HT1080 (cell line): ENCODE data around the gene CTRB2. TPM values are rescaled to one million over a fixed set of nuclear protein-coding genes. Genes with fewer than 3 reads are reported as not detected.
"Not testable (repeated sequence)": the region's sequence is repeated elsewhere in the genome, so short reads cannot be mapped to it uniquely, and the experiment has no call there.

Experiments
- DNase-seq: peaks from one replicate; pipeline ENCODE4 v3.0.0-alpha.2; 2015; ENCODE audit warnings: low read depth
- total RNA-seq: library from RNA; depleted of rRNA; stranded (reverse); fragments of >200 nt; shearing (Covaris generic); gene quantifications from 2 replicates; pipeline ENCODE4 v1.2.3, GENCODE V29; 2014

The CTRB2 gene
- total RNA-seq, 1 experiment from 2014 or later: not detected

- not testable (repeated sequence) for DNase-seq
Measured at GRCh38 chr16:75242436-75243078, 35.6 kb upstream of the CTRB2 start.

- no peak for DNase-seq
Measured at GRCh38 chr16:75241955-75242354, 35.0 kb upstream of the CTRB2 start.

DNA sequence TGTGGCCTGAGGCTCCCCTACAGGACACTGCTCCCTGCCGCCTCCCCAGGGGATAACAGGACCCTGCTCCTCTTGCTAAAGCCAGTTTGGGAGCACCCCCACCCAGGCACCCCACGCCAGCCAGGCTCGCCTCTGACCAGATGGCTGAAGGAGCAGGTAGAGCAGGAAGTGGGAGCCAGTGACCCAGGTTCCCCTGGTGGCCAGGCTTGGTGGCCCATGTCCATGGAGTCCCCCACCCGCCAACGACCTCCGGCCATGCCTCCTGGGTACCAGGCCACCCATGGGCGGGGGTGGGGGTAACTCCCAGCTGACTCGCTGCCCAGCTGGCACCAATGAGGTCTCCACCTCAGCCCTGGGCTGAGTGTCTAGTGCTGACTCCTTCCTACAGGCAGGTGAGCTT, 34.5 kb upstream of the CTRB2 start:
- DNase-seq: no peak

DNA sequence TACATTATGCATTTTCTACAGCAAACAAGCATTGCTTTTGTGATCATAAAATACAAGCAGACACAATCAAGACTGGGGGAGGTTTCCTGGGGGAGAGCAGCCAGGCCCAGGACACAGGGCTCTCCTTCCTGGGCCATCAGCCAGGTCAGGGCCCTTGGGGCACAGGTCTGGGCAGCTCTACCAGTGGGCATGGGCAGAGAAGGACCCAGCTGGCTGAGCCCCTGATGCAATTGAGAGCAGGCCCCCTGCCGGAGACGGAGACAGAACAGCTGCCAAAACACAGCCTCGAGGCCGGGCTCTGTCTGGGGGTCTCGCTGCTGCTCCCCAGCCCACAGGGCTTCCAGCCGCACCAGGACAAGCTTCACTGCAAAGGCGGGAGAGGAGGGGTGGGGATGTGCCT, 33.7 kb upstream of the CTRB2 start:
- DNase-seq: not testable (repeated sequence)

GRCh38 chr16:75239542-75240122, 32.7 kb upstream of the CTRB2 start:
- no peak for DNase-seq

- no peak for DNase-seq
Measured at GRCh38 chr16:75238853-75239541, 32.0 kb upstream of the CTRB2 start.

- DNase-seq: peak; percentile 36
Measured at GRCh38 chr16:75238132-75238852, 31.3 kb upstream of the CTRB2 start.

DNA sequence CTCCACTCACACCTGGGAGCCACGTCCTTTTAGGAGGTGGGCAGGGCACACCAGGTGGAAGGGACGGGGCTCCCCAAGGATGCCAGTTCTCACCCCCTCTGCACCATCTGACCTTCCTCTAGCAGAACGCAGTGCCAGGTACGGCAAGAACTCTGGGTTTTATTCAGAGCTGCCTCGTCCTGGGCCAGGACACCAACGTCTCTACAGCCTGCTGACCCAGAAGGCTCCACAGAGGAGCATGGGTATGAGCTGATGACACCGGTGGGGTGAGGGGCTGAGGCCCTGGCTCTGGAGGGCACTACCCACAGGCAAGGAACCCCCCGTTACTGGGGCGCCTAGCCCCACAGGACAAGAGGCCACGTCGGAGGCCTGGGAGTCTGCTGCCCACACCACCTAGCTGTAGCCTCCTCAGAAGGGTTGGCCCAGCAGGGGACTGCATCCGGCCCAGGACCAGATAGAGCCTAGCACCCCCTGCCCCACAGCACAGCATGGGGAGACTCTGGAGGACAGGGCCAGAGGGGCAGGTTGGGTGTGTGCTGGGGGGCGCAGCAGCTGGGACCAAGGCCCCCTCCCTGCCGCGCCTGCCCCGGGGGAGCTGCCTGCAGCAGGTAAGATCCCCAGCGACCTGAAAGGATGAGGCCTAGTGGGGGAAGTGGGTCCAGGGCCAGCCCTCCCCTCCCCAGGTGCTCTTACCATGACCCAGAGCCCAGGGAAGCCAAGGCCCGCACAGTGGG, 30.6 kb upstream of the CTRB2 start:
- DNase-seq: no peak

DNA sequence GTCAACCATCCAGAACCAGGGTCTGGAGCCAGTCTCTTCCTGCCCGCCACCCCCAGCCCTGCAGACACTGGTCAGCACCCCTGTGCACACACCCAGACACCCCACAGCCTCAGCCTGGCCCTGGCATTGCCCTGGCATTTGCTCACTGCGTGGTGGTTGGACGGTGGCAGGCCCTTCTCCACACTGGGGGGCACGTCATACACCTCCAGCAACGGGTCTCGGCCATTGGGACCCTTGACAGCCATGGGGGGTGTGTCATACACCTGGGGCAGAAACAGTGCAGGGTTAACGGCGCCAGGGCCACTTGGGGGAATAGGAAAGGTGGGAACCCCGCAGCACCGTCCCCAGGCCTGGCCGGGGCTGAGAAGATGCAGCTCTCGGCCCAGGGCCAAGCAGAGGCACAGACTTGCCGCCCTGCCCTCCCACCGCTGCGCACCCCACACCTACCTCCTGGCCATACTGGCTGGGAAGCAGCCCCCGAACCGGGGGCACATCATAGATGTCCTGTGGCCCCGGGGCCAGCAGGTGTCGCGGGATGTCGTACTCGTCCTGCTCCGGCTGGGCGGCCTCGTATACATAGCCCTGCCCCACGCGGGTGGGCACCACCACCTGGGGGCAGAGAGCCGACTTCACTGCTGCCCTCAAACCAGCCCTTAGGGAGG, 29.9 kb upstream of the CTRB2 start:
- no peak for DNase-seq

GRCh38 chr16:75236232-75236631, 29.3 kb upstream of the CTRB2 start:
- DNase-seq: no peak

DNA sequence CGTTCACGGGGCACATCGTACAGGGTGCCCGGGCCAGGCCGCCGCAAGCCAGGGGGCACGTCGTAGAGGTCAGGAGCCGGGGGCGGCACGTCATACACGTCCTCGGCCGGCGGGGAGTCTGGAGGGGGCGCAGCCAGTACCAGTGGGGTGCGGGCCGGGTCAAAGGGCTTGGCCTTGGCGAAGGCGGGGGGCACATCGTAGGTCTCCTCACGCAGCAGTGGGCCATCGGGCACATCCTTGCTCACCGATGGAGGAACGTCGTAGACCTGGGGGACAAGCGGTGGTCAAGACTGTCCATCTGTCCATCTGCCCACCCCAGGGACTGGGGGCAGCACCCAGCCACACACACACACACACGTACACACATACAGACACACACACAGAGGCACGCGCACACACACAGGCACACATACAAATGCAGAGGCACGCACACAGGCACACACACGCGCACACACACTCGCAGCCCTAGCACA, 28.8 kb upstream of the CTRB2 start:
- DNase-seq: no peak

- DNase-seq: no peak
Measured at GRCh38 chr16:75234856-75235696, 28.1 kb upstream of the CTRB2 start.

- no peak for DNase-seq
Measured at GRCh38 chr16:75233611-75233938, 26.6 kb upstream of the CTRB2 start.

DNA sequence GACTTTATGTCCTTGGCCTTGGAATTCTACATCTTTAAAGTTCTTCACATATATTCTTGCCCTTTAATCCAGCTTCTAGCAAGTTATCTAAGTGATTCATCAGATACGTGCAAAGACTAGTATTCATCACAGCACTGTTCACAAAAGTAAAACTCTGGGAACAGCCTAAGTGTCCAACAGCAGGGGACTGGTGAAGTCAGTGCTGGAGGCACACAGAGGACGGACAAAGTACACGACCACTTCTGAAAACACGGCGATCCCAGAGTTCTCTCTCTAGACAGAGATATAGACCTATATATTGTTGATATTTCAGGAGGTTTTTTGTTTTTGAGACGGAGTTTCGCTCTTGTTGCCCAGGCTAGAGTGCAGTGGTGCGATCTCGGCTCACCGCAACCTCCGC, 24.6 kb upstream of the CTRB2 start:
- no peak for DNase-seq

DNA sequence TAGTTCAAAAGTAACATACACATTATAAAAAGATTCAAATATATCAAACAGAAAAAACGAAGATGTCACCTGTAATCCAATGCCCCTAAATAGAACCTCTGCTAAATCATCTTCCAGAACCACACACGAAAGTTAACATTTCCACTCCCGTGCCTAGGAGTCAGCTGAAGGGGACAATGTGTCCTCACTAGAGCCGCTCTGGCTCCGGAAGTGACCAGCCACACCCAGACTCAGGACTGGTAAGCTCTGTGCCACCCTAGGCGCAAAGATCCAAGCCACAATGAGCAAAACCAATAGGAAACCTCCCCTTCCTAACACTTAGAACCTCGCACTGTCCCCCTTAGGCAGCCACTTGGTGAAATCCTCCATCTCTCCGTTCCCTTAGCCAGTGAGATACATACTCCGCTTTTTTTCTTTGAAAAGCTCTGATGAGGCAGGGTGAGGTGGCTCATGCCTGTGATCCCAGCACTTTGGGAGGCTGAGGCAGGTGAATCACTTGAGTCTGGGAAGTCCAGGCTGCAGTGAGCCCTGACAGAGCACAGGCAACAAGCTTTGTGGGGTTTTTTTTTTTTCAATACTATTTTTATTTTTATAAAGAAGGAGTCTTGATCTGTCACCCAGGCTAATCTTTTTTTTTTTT, 23.6 kb upstream of the CTRB2 start:
- DNase-seq: no peak

GRCh38 chr16:75229172-75230031, 22.4 kb upstream of the CTRB2 start:
- DNase-seq: no peak

GRCh38 chr16:75228143-75228976, 21.4 kb upstream of the CTRB2 start:
- DNase-seq: no peak
